Measurements from ENCODE around the gene STRIT1. TPM values are rescaled to one million over a fixed set of nuclear protein-coding genes. Genes with fewer than 3 reads are reported as not detected.
"Not testable (repeated sequence)": the region's sequence is repeated elsewhere in the genome, so short reads cannot be mapped to it uniquely, and the experiment has no call there.

The STRIT1 gene
- total RNA-seq, 1 experiment from 2014 or later: not detected

- Histone ChIP-seq H3K27me3 (replicated peaks) (no peaks in the 10 kb centered on the region), H3K27ac (no peak overlapping the region), H3K36me3 (no peaks in the 10 kb centered on the region), H3K4me3 (no peak overlapping the region), H3K4me1 (replicated peaks) (no peaks in the 10 kb centered on the region), H3K9me3 (replicated peaks) (no peaks in the 10 kb centered on the region)
- DNase-seq (ENCODE audit: low read depth in 1 of 2, low spot score in 2 of 2): no peak
These were observed 22.2 kb downstream of the STRIT1 start for GRCh38 chr3:155271343-155271613.

DNA sequence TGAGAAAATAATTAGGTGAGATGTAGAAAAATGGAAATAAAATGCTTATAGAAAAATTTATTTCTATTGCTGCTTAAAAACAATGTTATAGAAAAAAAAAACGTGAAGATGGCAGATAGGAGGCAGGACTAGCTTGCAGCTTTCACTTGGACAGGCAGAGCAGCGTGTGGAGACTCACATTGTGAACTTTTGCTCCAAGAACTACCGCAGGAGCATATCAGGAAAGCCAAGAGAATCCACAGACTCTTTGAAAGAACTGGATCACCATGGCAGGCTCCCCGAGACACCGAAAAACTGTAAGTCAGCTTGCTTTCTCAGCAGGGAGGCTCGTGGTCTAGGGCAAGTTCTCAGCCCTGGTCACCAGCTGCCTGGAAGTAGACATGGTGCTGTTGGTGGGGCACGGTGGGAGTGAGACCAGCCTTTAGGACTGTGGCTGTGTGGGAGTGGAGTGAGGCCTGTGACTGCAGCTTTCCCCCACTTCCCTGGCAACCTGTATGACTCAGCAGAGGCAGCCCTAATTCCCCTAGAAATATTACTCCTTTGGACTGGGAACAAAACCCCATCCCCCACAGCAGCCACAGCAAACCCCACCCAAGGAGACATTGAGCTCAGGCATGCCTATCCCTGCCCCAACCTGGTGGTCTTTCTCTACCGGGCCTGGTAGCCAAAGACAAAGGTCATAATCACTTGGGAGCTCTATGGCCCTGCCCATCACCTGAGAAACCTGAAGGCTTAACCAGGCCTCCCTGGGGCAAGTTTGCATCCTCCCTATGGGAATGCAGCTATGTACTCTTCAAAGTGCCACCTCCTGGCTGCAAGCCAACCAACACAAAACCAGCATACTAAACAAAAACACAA lies 22.8 kb downstream of the STRIT1 start:
- H3K27me3 ChIP-seq (replicated peaks): no peaks in the 10 kb centered on the region
- H3K4me3 ChIP-seq: no peak overlapping the region
- H3K36me3 ChIP-seq: no peaks in the 10 kb centered on the region
- H3K4me1 ChIP-seq (replicated peaks): no peaks in the 10 kb centered on the region
- no peak overlapping the region for H3K27ac ChIP-seq
- no peaks in the 10 kb centered on the region for H3K9me3 ChIP-seq (replicated peaks)
- DNase-seq (ENCODE audit: low read depth in 1 of 2, low spot score in 2 of 2): no peak

GRCh38 chr3:155270063-155270462 lies 23.4 kb downstream of the STRIT1 start:
- H3K9me3 ChIP-seq (replicated peaks): no peaks in the 10 kb centered on the region
- H3K4me3 ChIP-seq: no peak overlapping the region
- no peak overlapping the region for H3K27ac ChIP-seq
- H3K27me3 ChIP-seq (replicated peaks): no peaks in the 10 kb centered on the region
- H3K4me1 ChIP-seq (replicated peaks): no peaks in the 10 kb centered on the region
- DNase-seq (ENCODE audit: low read depth in 1 of 2, low spot score in 2 of 2): no peak
- H3K36me3 ChIP-seq: no peaks in the 10 kb centered on the region

GRCh38 chr3:155262855-155263254 lies 30.6 kb downstream of the STRIT1 start:
- not testable (repeated sequence) for H3K9me3 ChIP-seq (replicated peaks); DNase-seq (ENCODE audit: low read depth in 1 of 2, low spot score in 2 of 2); H3K27ac ChIP-seq

GRCh38 chr3:155262295-155262694 lies 31.2 kb downstream of the STRIT1 start:
- DNase-seq (ENCODE audit: low read depth in 1 of 2, low spot score in 2 of 2): no peak
- no peaks in the 10 kb centered on the region for H3K9me3 ChIP-seq (replicated peaks)
- no peaks in the 10 kb centered on the region for H3K4me1 ChIP-seq (replicated peaks)
- no peak overlapping the region for H3K4me3 ChIP-seq
- no peak overlapping the region for H3K27ac ChIP-seq
- H3K27me3 ChIP-seq (replicated peaks): no peaks in the 10 kb centered on the region
- H3K36me3 ChIP-seq: no peaks in the 10 kb centered on the region

More at GRCh38 chr3:155262855-155263254, 30.6 kb downstream of the STRIT1 start:
- not testable (repeated sequence) for H3K4me1 ChIP-seq (replicated peaks); H3K27me3 ChIP-seq (replicated peaks); H3K36me3 ChIP-seq; H3K4me3 ChIP-seq

DNA sequence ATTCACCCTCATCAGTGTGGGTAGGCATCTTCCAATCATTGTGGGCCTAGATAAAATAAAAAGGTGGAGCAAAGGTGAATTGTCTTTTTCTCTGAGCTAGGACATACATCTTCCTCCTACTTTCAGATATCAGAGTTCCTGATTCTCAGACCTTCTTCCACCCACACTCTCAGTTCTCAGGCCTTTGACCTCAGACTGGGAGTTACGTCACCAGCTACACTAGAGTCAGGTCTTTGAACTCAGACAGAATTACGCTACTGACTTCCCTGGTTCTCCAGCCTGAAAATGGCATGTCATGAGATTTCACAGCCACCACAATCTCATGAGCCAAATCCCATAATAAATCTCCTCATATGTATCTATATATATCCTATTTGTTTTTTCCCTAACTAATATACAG lies 39.0 kb downstream of the STRIT1 start:
- DNase-seq (ENCODE audit: low read depth in 1 of 2, low spot score in 2 of 2): no peak
- Histone ChIP-seq H3K4me1 (replicated peaks) (no peaks in the 10 kb centered on the region), H3K9me3 (replicated peaks) (no peaks in the 10 kb centered on the region), H3K36me3 (no peaks in the 10 kb centered on the region), H3K4me3 (no peak overlapping the region), H3K27me3 (replicated peaks) (no peaks in the 10 kb centered on the region), H3K27ac (no peak overlapping the region)

GRCh38 chr3:155252535-155252934 lies 40.9 kb downstream of the STRIT1 start:
- Histone ChIP-seq H3K4me1 (replicated peaks) (no peaks in the 10 kb centered on the region), H3K36me3 (no peaks in the 10 kb centered on the region), H3K27me3 (replicated peaks) (no peaks in the 10 kb centered on the region), H3K9me3 (replicated peaks) (no peaks in the 10 kb centered on the region), H3K4me3 (no peak overlapping the region), H3K27ac (no peak overlapping the region)
- no peak for DNase-seq (ENCODE audit: low read depth in 1 of 2, low spot score in 2 of 2)

DNA sequence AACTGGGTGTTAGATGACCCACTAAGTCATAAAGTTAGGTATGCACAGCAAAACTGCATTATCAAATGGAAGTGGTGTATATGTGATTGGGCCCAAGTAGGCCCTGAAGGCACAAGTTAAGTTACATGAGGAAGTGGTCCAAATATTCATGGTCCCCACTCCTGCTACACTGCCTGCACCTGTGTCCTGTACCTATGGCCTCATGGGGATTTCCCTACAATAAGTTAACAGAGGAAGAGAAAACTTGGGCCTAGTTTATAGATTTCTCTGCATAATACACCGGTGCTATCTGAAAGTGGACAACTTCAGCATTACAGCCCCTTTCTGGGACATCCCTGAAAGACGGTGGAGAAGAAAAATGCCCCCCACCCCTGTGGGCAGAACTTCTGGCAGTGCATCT lies 41.5 kb downstream of the STRIT1 start:
- H3K4me3 ChIP-seq: no peak overlapping the region
- no peaks in the 10 kb centered on the region for H3K9me3 ChIP-seq (replicated peaks)
- H3K36me3 ChIP-seq: no peaks in the 10 kb centered on the region
- H3K27ac ChIP-seq: no peak overlapping the region
- H3K4me1 ChIP-seq (replicated peaks): no peaks in the 10 kb centered on the region
- no peaks in the 10 kb centered on the region for H3K27me3 ChIP-seq (replicated peaks)
- DNase-seq (ENCODE audit: low read depth in 1 of 2, low spot score in 2 of 2): no peak

GRCh38 chr3:155248531-155249187 lies 44.8 kb downstream of the STRIT1 start:
- no peak overlapping the region for H3K4me3 ChIP-seq
- H3K27ac ChIP-seq: no peak overlapping the region
- peaks cover 7% of the 10 kb centered on the region; the same call in 1 of the 2 replicates for H3K4me1 ChIP-seq (replicated peaks)
- H3K27me3 ChIP-seq (replicated peaks): no peaks in the 10 kb centered on the region
- H3K36me3 ChIP-seq: no peaks in the 10 kb centered on the region
- H3K9me3 ChIP-seq (replicated peaks): no peaks in the 10 kb centered on the region
- no peak for DNase-seq (ENCODE audit: low read depth in 1 of 2, low spot score in 2 of 2)

DNA sequence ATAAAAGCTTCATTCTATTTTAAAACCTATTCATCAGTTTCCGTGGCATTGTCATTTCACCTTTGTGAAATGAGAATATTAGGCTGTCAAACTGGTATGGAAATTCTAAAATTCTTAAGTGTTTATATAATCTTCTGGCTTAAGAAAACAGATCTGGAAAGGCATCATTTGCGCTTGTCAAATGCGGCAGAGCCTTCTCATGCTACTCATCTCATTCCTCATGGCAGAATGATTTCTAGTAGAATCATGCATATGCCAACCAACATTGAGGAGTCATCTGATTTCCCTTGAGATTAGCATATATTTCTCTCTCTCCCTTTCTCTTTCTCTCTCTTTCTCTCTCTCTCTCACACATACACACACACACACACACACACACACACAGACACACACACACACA lies 48.8 kb downstream of the STRIT1 start:
- Histone ChIP-seq H3K27ac (no peak overlapping the region), H3K36me3 (no peaks in the 10 kb centered on the region), H3K27me3 (replicated peaks) (no peaks in the 10 kb centered on the region), H3K4me1 (replicated peaks) (peaks cover 14% of the 10 kb centered on the region), H3K4me3 (no peak overlapping the region), H3K9me3 (replicated peaks) (no peaks in the 10 kb centered on the region)
- DNase-seq (ENCODE audit: low read depth in 1 of 2, low spot score in 2 of 2): no peak

- H3K27ac ChIP-seq: no peak overlapping the region
- H3K9me3 ChIP-seq (replicated peaks): no peaks in the 10 kb centered on the region
- H3K4me3 ChIP-seq: no peak overlapping the region
- no peaks in the 10 kb centered on the region for H3K27me3 ChIP-seq (replicated peaks)
- peaks cover 14% of the 10 kb centered on the region for H3K4me1 ChIP-seq (replicated peaks)
- no peak for DNase-seq (ENCODE audit: low read depth in 1 of 2, low spot score in 2 of 2)
- no peaks in the 10 kb centered on the region for H3K36me3 ChIP-seq
These were observed 49.3 kb downstream of the STRIT1 start for GRCh38 chr3:155244216-155244615.

DNA sequence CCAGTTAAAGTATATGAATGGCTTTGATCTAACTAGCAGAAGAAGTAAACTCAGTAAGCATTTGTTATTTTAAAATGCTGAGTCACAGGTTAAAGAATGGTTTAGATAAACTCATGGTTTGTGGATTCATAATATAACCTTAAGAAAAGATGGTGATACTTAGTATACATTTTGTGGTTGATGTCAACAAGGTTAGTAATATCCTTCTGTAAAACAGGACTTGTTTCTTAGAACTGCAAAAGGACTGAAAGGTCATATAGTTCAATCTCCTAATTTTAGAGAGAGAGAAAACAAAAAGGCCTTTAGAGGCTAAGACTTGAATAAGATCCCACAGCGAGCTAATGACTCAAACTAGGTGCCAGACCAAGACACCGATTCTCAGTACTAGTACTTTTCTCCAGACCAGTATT lies 50.0 kb downstream of the STRIT1 start:
- DNase-seq (ENCODE audit: low read depth in 1 of 2, low spot score in 2 of 2): peak in 1 of 2 experiments; percentile 81
- H3K27ac ChIP-seq: no peak overlapping the region

DNA sequence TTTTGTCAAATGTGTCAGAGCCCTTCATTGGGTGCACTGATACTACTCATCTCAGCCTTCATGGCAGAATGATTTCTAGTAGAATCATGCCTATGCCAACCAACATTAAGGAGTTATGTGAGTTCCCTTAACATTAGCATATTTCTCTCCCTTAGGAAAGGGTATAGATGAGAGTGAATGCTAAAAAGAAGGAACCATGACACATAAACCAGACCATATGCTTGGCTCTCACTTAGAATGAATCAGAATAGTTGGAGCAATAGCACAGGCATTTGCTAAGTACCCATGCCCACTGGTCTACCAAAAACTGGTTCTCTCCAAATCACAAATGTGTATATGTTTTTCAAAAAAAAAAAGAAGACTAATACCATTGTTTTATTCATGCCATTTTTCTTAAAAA lies 51.1 kb downstream of the STRIT1 start:
- no peaks in the 10 kb centered on the region for H3K36me3 ChIP-seq
- peaks cover 14% of the 10 kb centered on the region for H3K4me1 ChIP-seq (replicated peaks)
- no peak overlapping the region for H3K4me3 ChIP-seq
- no peak overlapping the region for H3K27ac ChIP-seq
- H3K27me3 ChIP-seq (replicated peaks): no peaks in the 10 kb centered on the region
- no peak for DNase-seq (ENCODE audit: low read depth in 1 of 2, low spot score in 2 of 2)
- no peaks in the 10 kb centered on the region for H3K9me3 ChIP-seq (replicated peaks)

More for the DNA sequence above, 50.0 kb downstream of the STRIT1 start:
- Histone ChIP-seq H3K27me3 (replicated peaks) (no peaks in the 10 kb centered on the region), H3K4me3 (no peak overlapping the region), H3K4me1 (replicated peaks) (peaks cover 14% of the 10 kb centered on the region), H3K36me3 (no peaks in the 10 kb centered on the region), H3K9me3 (replicated peaks) (no peaks in the 10 kb centered on the region)

DNA sequence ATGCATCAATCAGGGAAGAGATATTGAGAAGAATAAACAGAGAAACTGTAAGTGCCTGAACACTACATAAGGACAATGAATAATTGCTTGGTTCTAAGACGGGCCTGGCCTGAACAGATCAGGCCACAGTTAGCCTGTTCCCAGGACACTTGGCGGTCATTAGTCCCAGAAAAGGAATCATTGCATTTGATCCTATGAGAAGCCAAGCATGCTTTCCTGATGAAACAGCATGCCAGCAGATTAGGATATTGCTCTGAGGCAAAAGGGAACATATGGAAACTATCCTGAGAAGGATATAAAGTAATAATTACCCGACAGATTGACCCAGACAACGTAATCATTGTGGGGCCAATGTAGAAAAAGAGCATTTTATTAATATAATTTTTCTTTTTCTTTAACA lies 51.9 kb downstream of the STRIT1 start:
- H3K4me1 ChIP-seq (replicated peaks): peaks cover 14% of the 10 kb centered on the region
- H3K36me3 ChIP-seq: no peaks in the 10 kb centered on the region
- no peak for DNase-seq (ENCODE audit: low read depth in 1 of 2, low spot score in 2 of 2)
- no peak overlapping the region for H3K4me3 ChIP-seq
- H3K27me3 ChIP-seq (replicated peaks): no peaks in the 10 kb centered on the region
- no peak overlapping the region for H3K27ac ChIP-seq
- no peaks in the 10 kb centered on the region for H3K9me3 ChIP-seq (replicated peaks)
